ENCODE results near the gene RNASE11.
"Not testable (repeated sequence)": the region's sequence is repeated elsewhere in the genome, so short reads cannot be mapped to it uniquely, and the experiment has no call there.

RNASE11 gene

DNA sequence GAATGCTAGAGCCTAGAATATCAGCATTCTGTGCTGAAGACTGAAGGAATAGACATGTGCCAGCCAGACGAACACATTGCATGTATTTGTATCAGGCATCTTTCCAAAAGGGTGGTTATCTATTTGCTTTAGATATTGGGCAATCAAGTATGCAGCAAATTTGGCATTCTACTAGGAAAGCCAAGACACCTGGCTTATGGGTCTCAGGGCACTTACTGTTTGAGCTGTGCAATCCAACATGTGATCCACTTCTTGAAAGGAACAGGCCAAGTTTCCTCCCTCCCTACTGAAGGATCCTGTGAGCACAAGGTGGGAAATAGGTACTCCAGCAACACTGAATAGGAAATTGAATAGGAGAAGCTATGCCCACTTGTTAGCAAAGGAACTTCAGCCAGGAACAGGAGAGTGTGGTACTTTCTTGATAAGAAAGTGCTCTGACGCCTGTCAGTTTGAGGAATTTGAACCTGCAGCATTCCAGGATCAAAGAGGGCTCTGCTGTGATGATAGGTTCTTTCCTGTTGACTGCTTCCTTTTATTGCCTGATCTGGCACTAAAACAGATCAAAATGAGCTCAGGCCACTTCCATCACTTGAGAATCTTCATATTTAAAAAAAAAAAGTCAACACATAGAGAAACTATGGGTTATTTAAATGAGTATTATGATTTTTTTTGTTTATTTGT, 33.1 kb upstream of the RNASE11 start:
- TF ChIP-seq, protein P1, sequence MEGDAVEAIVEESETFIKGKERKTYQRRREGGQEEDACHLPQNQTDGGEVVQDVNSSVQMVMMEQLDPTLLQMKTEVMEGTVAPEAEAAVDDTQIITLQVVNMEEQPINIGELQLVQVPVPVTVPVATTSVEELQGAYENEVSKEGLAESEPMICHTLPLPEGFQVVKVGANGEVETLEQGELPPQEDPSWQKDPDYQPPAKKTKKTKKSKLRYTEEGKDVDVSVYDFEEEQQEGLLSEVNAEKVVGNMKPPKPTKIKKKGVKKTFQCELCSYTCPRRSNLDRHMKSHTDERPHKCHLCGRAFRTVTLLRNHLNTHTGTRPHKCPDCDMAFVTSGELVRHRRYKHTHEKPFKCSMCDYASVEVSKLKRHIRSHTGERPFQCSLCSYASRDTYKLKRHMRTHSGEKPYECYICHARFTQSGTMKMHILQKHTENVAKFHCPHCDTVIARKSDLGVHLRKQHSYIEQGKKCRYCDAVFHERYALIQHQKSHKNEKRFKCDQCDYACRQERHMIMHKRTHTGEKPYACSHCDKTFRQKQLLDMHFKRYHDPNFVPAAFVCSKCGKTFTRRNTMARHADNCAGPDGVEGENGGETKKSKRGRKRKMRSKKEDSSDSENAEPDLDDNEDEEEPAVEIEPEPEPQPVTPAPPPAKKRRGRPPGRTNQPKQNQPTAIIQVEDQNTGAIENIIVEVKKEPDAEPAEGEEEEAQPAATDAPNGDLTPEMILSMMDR (IDR thresholded peaks at IDR 0.05; ENCODE audit: insufficient read depth, low read depth, low read length, missing control alignments) = no peak
- DNase-seq (ENCODE audit: low read depth) = no peak
- no peak overlapping the region for H3K4me3 ChIP-seq (ENCODE audit: low read depth, low read length)

DNA sequence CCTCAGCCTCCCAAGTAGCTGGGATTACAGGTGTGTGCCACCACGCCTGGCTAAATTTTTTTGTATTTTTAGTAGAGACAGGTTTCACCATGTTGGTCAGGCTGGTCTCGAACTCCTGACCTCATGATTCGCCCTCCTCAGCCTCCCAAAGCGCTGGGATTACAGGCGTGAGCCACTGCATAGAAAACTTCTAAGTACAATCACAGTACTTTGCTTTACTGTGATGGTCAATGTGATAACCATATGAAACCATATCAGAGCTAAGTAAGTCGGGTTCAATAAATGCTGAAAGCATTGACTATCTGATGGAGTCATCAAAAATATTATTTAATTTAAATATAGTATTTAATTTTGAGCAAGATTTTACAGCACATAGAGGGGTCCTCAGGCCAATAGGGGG, 31.9 kb upstream of the RNASE11 start:
- DNase-seq (ENCODE audit: low read depth) = not testable (repeated sequence)

DNA sequence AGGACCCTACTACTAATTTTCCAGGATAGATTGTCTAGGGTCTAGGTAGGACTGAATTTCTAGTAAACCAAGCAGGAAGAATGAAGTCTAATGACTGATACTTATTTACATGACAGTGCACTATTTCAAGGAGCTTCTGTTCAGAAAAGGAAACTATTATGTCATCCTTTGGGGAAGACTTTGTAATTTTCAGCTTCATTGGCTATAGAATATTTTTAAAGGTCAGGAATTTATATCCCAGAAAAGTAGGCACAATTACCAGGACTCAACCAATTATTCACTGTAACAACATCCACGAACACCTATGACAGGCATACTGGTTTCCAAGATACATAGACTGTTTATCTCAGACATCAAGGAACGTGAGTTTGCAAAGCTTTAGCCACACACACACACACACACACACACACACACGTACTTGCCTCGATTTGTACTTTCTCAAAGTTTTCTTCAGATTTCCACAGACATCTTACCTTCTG, 30.5 kb upstream of the RNASE11 start:
- no peak for DNase-seq (ENCODE audit: low read depth)
- TF ChIP-seq, protein P1 (IDR thresholded peaks at IDR 0.05; ENCODE audit: insufficient read depth, low read depth, low read length, missing control alignments) = no peak
- no peak overlapping the region for H3K4me3 ChIP-seq (ENCODE audit: low read depth, low read length)

More for the DNA sequence above, 31.9 kb upstream of the RNASE11 start:
- H3K4me3 ChIP-seq (ENCODE audit: low read depth, low read length) = not testable (repeated sequence)

DNA sequence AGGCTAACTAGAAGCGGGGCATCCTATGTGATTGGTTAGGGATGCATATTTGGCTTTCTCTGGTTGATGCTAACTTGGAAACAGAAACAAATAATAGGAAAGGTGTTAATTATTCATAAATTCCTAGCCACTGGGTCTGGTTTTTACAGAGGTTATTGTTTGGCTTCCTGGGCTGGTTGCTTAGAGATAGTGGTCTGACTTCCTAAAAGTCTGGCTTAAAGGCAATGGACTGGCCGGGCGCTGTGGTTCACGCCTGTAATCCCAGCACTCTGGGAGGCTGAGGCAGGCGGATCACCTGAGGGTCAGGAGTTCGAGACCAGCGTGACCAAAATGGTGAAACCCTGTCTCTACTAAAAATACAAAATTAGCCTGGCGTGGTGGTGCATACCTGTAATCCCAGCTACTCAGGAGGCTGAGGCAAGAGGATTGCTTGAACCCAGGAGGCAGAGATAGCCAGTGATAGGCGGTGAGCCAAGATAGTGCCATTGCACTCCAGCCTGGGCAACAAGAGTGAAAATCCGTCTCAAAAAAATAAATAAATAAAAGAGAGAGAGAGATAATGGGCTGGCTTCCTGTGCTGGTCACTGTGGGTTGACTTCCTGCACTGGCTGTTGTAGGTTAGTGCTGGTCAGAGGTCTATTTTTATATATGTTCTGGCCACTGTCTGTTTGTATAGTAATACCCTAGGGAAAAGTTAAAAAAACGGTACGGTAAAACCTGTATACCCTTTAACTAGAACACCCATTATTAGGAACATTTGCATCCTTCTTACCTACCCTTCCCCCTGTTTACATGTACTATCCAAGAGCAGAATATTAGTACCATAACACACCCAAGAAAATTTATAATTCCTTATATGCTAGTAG, 29.6 kb upstream of the RNASE11 start:
- no peak overlapping the region for H3K4me3 ChIP-seq (ENCODE audit: low read depth, low read length)
- TF ChIP-seq, protein P1 (IDR thresholded peaks at IDR 0.05; ENCODE audit: insufficient read depth, low read depth, low read length, missing control alignments) = no peak
- peak; percentile 71 for DNase-seq (ENCODE audit: low read depth)

DNA sequence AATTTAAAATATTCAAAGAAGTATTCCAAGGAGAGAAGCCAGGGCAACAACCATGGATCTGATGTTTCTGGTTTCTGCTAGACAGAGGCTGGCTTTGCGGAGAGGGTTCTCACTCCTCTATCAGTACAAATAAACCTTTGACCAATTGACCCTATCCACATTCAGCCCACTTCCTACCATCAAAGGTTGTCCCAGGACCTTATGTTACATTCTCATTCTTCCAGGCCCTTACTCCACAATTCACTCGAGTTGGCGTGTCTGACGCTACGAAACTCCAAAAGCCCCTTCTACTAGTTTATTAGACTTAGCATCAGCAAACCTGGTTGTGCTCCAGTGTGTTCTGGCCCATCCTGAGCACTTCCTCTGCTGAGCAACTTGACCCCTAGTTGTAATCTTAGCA, 28.2 kb upstream of the RNASE11 start:
- DNase-seq (ENCODE audit: low read depth) = no peak
- TF ChIP-seq, protein P1 (IDR thresholded peaks at IDR 0.05; ENCODE audit: insufficient read depth, low read depth, low read length, missing control alignments) = no peak
- no peak overlapping the region for H3K4me3 ChIP-seq (ENCODE audit: low read depth, low read length)

DNA sequence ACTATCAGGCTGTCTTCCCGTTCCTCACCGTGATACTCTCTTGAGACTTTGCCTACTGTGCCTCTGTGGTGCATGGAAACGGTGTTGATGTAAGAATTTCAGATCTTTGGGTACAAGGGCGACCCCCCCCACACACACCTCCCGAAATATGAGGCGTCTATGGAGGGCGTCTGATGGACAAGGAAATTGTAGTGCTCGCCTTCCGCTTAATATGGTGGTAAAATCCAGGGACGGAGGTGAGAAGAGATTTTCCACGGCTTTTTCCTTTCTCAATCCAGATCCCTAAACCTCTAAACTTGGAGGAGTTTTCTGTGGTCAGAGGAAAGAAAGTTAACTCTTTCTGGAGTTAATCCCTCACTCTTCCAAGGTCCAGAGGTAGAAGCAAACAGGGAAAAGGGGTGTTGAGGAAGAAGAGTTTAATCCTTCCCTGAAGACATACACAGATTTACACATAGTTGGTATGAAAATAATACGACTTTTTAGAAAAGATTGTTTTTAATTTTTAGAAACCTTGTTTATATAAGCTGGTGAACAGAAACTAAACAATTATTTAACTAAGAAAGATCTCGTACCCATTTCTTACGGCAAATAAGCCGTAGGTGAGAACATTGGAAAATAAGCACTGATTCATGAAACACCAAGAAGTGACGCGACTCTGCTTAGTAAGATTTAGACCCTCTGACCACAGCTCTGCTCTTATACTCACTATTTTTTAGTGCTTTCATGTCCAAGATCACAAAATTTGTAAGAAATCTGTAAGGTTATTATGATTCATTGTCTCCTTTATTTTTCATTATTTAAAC, 26.4 kb upstream of the RNASE11 start:
- no peak for DNase-seq (ENCODE audit: low read depth)

More for the DNA sequence above, 26.4 kb upstream of the RNASE11 start:
- TF ChIP-seq, protein P1 (IDR thresholded peaks at IDR 0.05; ENCODE audit: insufficient read depth, low read depth, low read length, missing control alignments) = no peak
- H3K4me3 ChIP-seq (ENCODE audit: low read depth, low read length) = peak overlapping the region; percentile 52

Data from GM12865 (cell line).